Suprapubic skin (tissue), 4 donors: ENCODE results near the gene MTURN. TPM values are rescaled to one million over a fixed set of nuclear protein-coding genes. Genes with fewer than 3 reads are reported as not detected.

Experiments used
- DNase-seq, 2 donors: peaks; one replicate each; pipeline ENCODE4 v3.0.0-alpha.2; 2019; ENCODE audit warnings: low spot score in 2 of 2
- H3K27ac ChIP-seq: fragments of 200-600 bp; sonication (generic); one replicate; pipeline ENCODE4 v1.5.1; 2019
- H3K27me3 ChIP-seq: fragments of 200-600 bp; sonication (generic); one replicate; pipeline ENCODE4 v1.5.1; 2019
- H3K36me3 ChIP-seq: fragments of 200-600 bp; sonication (generic); one replicate; pipeline ENCODE4 v1.5.1; 2019
- H3K4me1 ChIP-seq: fragments of 200-600 bp; sonication (generic); one replicate; pipeline ENCODE4 v1.5.1; 2019
- H3K4me3 ChIP-seq: fragments of 200-600 bp; sonication (generic); one replicate; pipeline ENCODE4 v1.5.1; 2019; ENCODE audit warnings: mild to moderate bottlenecking
- H3K9me3 ChIP-seq: fragments of 200-600 bp; sonication (generic); one replicate; pipeline ENCODE4 v1.5.1; 2019
- EP300 ChIP-seq: sonication (generic); formaldehyde crosslinking; IDR thresholded peaks from one replicate; pipeline ENCODE4 v1.6.1; 2017; ENCODE audit warnings: antibody characterized with exemption
- POLR2A ChIP-seq, 2 donors: fragments of 450-650 bp; IDR thresholded peaks; one replicate each; pipeline ENCODE4 v1.6.1; 2017; ENCODE audit warnings: antibody characterized with exemption in 2 of 2, mild to moderate bottlenecking in 2 of 2, moderate library complexity in 2 of 2
- POLR2AphosphoS5 ChIP-seq, 3 donors: sonication (generic); formaldehyde crosslinking; IDR thresholded peaks; one replicate each; pipeline ENCODE4 v1.6.1; 2017; ENCODE audit warnings: antibody characterized with exemption in 3 of 3
- WGBS: methylation state at CpG from one replicate; pipeline ENCODE4 v1.1.5; 2018; 5-methylcytosine and 5-hydroxymethylcytosine counted together
- total RNA-seq, 4 donors: library from RNA; depleted of rRNA; stranded (reverse); fragments of >200 nt; gene quantifications; one replicate each; pipeline ENCODE4 v1.1.0, GENCODE V29; 2016
- TF ChIP-seq, protein P1 (sequence below), 2 donors: fragments of 200-600 bp in 1 of 2; fragments of 450-650 bp in 1 of 2; sonication (generic) in 1 of 2; IDR thresholded peaks; one replicate each; pipeline ENCODE4 v1.5.1; 2016 to 2019; ENCODE audit warnings: antibody characterized with exemption in 2 of 2, mild to moderate bottlenecking in 1 of 2, moderate library complexity in 1 of 2

MTURN gene
- total RNA-seq, 4 donors from 2014 or later: 42.9 to 103 (median 58.0) TPM

DNA sequence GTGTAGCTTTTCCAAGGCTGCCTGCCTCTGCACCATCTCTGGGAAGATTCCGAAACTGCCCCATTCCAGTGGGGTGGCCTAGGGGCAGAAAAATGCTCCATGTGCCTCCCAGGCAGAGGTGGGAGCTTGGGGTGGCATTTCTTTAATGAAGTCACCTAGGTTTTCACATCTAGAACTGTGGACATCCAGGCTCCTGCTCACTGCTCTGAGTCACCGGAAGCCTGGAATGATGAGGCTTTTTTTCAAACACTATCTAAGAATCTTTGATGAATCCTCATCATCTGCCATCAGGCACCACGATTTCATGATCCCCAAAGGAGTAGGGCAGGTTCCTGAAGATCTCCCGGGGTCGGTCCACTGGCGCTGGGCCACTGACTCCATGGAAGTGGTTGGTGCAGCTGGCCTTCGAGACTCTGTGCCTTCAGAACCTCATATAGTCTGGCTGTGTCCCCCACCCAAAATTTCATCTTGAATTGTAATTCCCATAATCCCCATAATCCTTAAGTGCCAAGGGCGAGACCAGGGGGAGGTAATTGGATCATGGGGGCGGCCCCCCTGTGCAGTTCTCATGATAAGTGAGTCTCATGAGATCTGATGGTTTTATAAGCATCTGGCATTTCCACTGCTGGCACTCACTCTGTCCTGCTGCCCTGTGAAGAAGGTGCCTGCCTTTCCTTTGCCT, 37.1 kb downstream of the MTURN start:
- no peaks in the 10 kb centered on the region for H3K9me3 ChIP-seq
- no peak for DNase-seq
- peaks cover 58% of the 10 kb centered on the region for H3K4me1 ChIP-seq
- peak overlapping the region; percentile 83 for H3K27ac ChIP-seq
- H3K36me3 ChIP-seq: no peaks in the 10 kb centered on the region
- H3K27me3 ChIP-seq: no peaks in the 10 kb centered on the region
- WGBS: 65% methylated on average over 9 of the region's 9 CpGs
- no peak for TF ChIP-seq POLR2AphosphoS5 (IDR thresholded peaks at IDR 0.05)
- TF ChIP-seq POLR2A (IDR thresholded peaks at IDR 0.05): no peak
- no peak for TF ChIP-seq EP300
- H3K4me3 ChIP-seq: no peak overlapping the region

DNA sequence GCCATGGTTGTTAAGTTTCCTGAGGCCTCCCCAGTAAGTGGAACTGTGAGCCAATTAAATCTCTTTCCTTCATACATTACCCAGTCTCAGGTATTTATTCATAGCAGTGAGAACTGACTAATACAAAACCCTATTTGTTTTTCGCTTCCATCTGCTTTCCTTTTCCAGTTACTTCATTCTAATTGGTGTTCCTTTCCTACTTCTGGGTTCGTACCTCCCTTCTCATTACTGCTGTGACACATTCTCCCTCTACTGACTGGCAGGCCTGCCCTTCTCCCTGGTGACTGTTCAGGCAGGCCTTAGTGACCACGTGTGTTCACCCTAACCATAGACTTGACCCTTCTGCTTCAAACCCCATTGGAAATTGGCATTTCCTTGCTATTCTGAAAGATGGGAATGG, 37.7 kb downstream of the MTURN start:
- whole genome bisulfite sequencing: 33% methylated on average over 3 of the region's 3 CpGs
- Histone ChIP-seq H3K4me1 (peaks cover 61% of the 10 kb centered on the region), H3K27me3 (no peaks in the 10 kb centered on the region), H3K36me3 (no peaks in the 10 kb centered on the region), H3K9me3 (no peaks in the 10 kb centered on the region), H3K4me3 (no peak overlapping the region), H3K27ac (peak overlapping the region; percentile 83)
- no peak for DNase-seq
- TF ChIP-seq POLR2AphosphoS5 (IDR thresholded peaks at IDR 0.05): no peak
- TF ChIP-seq EP300: no peak
- TF ChIP-seq, protein P1, sequence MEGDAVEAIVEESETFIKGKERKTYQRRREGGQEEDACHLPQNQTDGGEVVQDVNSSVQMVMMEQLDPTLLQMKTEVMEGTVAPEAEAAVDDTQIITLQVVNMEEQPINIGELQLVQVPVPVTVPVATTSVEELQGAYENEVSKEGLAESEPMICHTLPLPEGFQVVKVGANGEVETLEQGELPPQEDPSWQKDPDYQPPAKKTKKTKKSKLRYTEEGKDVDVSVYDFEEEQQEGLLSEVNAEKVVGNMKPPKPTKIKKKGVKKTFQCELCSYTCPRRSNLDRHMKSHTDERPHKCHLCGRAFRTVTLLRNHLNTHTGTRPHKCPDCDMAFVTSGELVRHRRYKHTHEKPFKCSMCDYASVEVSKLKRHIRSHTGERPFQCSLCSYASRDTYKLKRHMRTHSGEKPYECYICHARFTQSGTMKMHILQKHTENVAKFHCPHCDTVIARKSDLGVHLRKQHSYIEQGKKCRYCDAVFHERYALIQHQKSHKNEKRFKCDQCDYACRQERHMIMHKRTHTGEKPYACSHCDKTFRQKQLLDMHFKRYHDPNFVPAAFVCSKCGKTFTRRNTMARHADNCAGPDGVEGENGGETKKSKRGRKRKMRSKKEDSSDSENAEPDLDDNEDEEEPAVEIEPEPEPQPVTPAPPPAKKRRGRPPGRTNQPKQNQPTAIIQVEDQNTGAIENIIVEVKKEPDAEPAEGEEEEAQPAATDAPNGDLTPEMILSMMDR (IDR thresholded peaks at IDR 0.05): no peak
- no peak for TF ChIP-seq POLR2A (IDR thresholded peaks at IDR 0.05)

DNA sequence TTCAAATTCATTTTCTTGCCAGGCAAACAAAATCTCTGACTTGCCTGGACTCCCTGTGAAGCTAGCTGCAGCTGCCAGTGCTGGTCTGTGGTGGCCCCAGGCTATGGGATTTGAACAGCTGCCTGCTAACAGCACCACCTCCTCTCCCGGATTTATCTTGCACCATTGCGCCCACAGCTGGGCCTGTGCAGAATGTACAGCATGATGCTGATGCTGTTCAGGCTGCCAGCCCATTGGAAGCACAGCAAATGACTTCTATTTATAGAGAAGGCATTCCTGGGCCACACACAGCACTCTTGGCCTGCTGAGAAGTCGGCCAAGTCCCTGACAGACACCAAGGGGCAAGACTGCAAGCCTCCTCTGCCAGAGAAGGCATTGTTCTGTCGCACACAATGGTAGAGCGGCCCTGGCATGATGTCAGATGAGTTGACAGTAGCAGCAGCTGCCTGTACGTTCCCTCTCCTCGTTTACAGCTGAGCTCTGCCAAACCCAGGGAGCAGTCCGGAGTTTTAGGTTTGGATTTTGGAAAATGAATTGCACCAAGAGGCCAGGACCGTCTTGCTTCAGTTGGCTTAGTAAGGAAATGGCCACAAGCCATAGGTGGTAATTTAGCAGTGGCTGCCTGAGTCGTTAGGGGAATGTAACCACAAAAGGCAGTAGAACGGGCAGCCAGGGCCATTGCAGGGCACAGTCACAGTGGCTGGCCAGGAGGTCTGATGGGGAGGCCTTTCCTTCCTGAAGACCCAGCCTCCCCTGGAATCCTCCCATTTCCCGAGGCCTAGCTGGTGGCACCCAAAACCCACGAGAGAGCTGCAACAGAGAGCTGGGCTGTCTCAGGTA, 38.5 kb downstream of the MTURN start:
- no peaks in the 10 kb centered on the region for H3K36me3 ChIP-seq
- peak overlapping the region; percentile 83 for H3K27ac ChIP-seq
- H3K4me3 ChIP-seq: no peak overlapping the region
- WGBS: 24% methylated on average over 9 of the region's 13 CpGs
- H3K9me3 ChIP-seq: no peaks in the 10 kb centered on the region
- no peaks in the 10 kb centered on the region for H3K27me3 ChIP-seq
- H3K4me1 ChIP-seq: peaks cover 62% of the 10 kb centered on the region
- peak; percentile 82 to 86 for DNase-seq
- TF ChIP-seq POLR2AphosphoS5 (IDR thresholded peaks at IDR 0.05) (peak in 2 of 3 donors; percentile 38 to 43), EP300 (no peak), POLR2A (IDR thresholded peaks at IDR 0.05) (no peak)
- TF ChIP-seq, protein P1 (IDR thresholded peaks at IDR 0.05): no peak

DNA sequence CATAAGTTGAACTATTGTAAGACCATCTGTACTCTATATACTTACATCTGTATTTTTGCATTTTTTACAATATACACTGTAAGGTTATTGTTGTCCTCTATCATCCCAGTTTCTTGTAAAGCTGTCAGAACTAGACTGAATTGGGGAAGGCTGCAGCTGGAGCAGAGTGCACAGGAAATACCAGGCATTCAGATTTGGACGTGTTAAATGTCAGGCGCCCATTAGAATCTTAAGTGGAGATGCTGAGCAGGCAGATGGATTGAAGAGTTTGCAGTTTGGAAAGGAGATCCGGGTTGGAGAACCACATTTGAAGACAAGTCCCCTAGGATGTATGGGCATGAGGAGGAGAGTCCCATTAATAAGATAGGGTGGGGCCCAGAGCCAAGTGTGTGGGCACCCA, 40.4 kb downstream of the MTURN start:
- H3K27ac ChIP-seq: no peak overlapping the region
- 66% methylated on average over 3 of the region's 3 CpGs for WGBS
- H3K27me3 ChIP-seq: no peaks in the 10 kb centered on the region
- no peaks in the 10 kb centered on the region for H3K9me3 ChIP-seq
- no peak for DNase-seq
- H3K4me3 ChIP-seq: no peak overlapping the region
- no peaks in the 10 kb centered on the region for H3K36me3 ChIP-seq
- H3K4me1 ChIP-seq: peaks cover 56% of the 10 kb centered on the region
- TF ChIP-seq, protein P1 (IDR thresholded peaks at IDR 0.05): no peak
- no peak for TF ChIP-seq POLR2A (IDR thresholded peaks at IDR 0.05)
- no peak for TF ChIP-seq POLR2AphosphoS5 (IDR thresholded peaks at IDR 0.05)
- TF ChIP-seq EP300: no peak

DNA sequence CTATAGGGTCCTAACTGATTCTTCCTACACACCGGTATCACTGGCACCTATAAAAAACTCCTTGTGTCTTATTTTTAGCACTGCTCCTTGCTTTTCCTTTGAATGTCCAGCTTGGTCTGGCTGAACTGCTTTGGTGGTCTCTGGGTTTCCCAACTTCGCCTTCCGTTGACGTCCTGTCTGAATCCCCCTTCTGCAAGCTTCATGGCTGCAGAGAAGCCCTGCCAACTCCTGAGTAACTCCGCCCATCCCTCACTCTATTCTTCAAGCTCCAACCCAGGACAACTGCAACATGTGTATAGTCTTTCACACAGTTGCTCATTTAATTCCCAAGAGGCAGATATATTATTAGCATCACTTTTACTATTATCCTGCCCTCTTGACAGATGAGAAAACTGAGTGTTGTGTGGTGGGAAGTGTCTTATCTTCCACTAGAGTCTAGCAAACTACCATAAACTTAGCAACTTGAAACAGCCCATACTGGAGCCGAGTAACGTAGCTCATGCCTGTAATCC, 40.9 kb downstream of the MTURN start:
- Histone ChIP-seq H3K36me3 (no peaks in the 10 kb centered on the region), H3K4me3 (no peak overlapping the region), H3K27ac (no peak overlapping the region), H3K9me3 (no peaks in the 10 kb centered on the region), H3K27me3 (no peaks in the 10 kb centered on the region), H3K4me1 (peaks cover 51% of the 10 kb centered on the region)
- 83% methylated on average over 7 of the region's 7 CpGs for WGBS
- no peak for TF ChIP-seq POLR2AphosphoS5 (IDR thresholded peaks at IDR 0.05)
- TF ChIP-seq EP300: no peak
- TF ChIP-seq POLR2A (IDR thresholded peaks at IDR 0.05): no peak
- TF ChIP-seq, protein P1 (IDR thresholded peaks at IDR 0.05): no peak
- DNase-seq: no peak
